WTC11 (cell line): ENCODE data around the gene S100A12. TPM values are rescaled to one million over a fixed set of nuclear protein-coding genes. Genes with fewer than 3 reads are reported as not detected.

ENCODE experiments used
- ATAC-seq: fragments of 200-7000 bp; cut with Tn5 transposase; 2 replicates; pipeline ENCODE4 v1.10.0; 2021; ENCODE audit warnings: mild to moderate bottlenecking, moderate library complexity
- CTCF ChIA-PET: fragments of 300-600 bp; sonication (Branson Sonifier 250); formaldehyde crosslinking; loops from one replicate; lab custom pipeline; 2021; ENCODE audit warnings: antibody characterized with exemption; lab: Charles Lee
- POLR2A ChIA-PET: fragments of 350-600 bp; sonication (Branson Sonifier 250); formaldehyde crosslinking; loops from one replicate; lab custom pipeline; 2021; ENCODE audit warnings: antibody characterized with exemption; lab: Charles Lee
- DNase-seq: peaks from one replicate; pipeline ENCODE4 v3.0.0; 2021; ENCODE audit warnings: low spot score
- H3K27ac Mint-ChIP-seq: 2 replicates; pipeline ENCODE4 v1.8.0; 2021; ENCODE audit warnings: mixed read lengths
- H3K27me3 Mint-ChIP-seq: 2 replicates; pipeline ENCODE4 v1.8.0; 2021; ENCODE audit warnings: low read depth, mild to moderate bottlenecking, moderate library complexity, mixed read lengths
- H3K36me3 Mint-ChIP-seq: 2 replicates; pipeline ENCODE4 v1.8.0; 2021; ENCODE audit warnings: mixed read lengths
- H3K4me1 Mint-ChIP-seq: 2 replicates; pipeline ENCODE4 v1.8.0; 2022; ENCODE audit warnings: mixed read lengths
- H3K4me3 Mint-ChIP-seq: 2 replicates; pipeline ENCODE4 v1.8.0; 2021; ENCODE audit warnings: mild to moderate bottlenecking, moderate library complexity, mixed read lengths
- H3K9me3 Mint-ChIP-seq: 2 replicates; pipeline ENCODE4 v1.8.0; 2021; ENCODE audit warnings: mixed read lengths
- CREB1 ChIP-seq: sonication (generic); formaldehyde crosslinking; IDR thresholded peaks from 2 replicates; pipeline ENCODE4 v1.8.0; 2023; ENCODE audit warnings: mild to moderate bottlenecking, missing genetic modification reagents
- ETV6 ChIP-seq: sonication (generic); formaldehyde crosslinking; IDR thresholded peaks from 2 replicates; pipeline ENCODE4 v1.8.1; 2022; ENCODE audit warnings: mild to moderate bottlenecking, missing genetic modification reagents
- JAZF1 ChIP-seq: fragments of 250-450 bp; sonication (Bioruptor Pico); IDR thresholded peaks from 2 replicates; pipeline ENCODE4 v1.9.0; 2021; ENCODE audit warnings: moderate library complexity, mild to moderate bottlenecking, inconsistent platforms
- JUN ChIP-seq: sonication (generic); formaldehyde crosslinking; IDR thresholded peaks from 2 replicates; pipeline ENCODE4 v1.8.0; 2023; ENCODE audit warnings: mild to moderate bottlenecking, missing genetic modification reagents
- MXD4 ChIP-seq: fragments of 250-450 bp; sonication (Bioruptor Pico); IDR thresholded peaks from 2 replicates; pipeline ENCODE4 v1.8.0; 2021; ENCODE audit warnings: mild to moderate bottlenecking, moderate library complexity, borderline replicate concordance
- NR2C2 ChIP-seq: sonication (generic); formaldehyde crosslinking; IDR thresholded peaks from 2 replicates; pipeline ENCODE4 v1.8.0; 2022; ENCODE audit warnings: mild to moderate bottlenecking, missing genetic modification reagents
- NR3C1 ChIP-seq: sonication (generic); formaldehyde crosslinking; conservative IDR thresholded peaks from 2 replicates; pipeline ENCODE4 v1.8.1; 2023; ENCODE audit warnings: low read depth, mild to moderate bottlenecking, missing genetic modification reagents
- SOX15 ChIP-seq: fragments of 250-450 bp; sonication (Bioruptor Pico); IDR thresholded peaks from 2 replicates; pipeline ENCODE4 v1.9.0; 2021; ENCODE audit warnings: mild to moderate bottlenecking
- SP1 ChIP-seq: sonication (generic); formaldehyde crosslinking; conservative IDR thresholded peaks from 2 replicates; pipeline ENCODE4 v1.8.1; 2022; ENCODE audit warnings: missing genetic modification reagents
- TEAD4 ChIP-seq: sonication (generic); formaldehyde crosslinking; IDR thresholded peaks from 2 replicates; pipeline ENCODE4 v1.8.0; 2022; ENCODE audit warnings: mild to moderate bottlenecking, missing genetic modification reagents
- ZNF232 ChIP-seq: sonication (generic); formaldehyde crosslinking; IDR thresholded peaks from 2 replicates; pipeline ENCODE4 v1.8.0; 2022; ENCODE audit warnings: mild to moderate bottlenecking, missing genetic modification reagents
- ZNF671 ChIP-seq: fragments of 250-450 bp; sonication (Bioruptor Pico); IDR thresholded peaks from 2 replicates; pipeline ENCODE4 v1.8.0; 2021; ENCODE audit warnings: mild to moderate bottlenecking
- total RNA-seq: library from RNA; stranded (reverse); gene quantifications from 3 replicates; pipeline ENCODE4 v1.2.3, GENCODE V29; 2021
- TF ChIP-seq, protein P1 (sequence below): sonication (generic); formaldehyde crosslinking; IDR thresholded peaks from 2 replicates; pipeline ENCODE4 v1.8.1; 2022; ENCODE audit warnings: mild to moderate bottlenecking, moderate library complexity, missing genetic modification reagents
- TF ChIP-seq, protein P2 (sequence below): sonication (generic); formaldehyde crosslinking; IDR thresholded peaks from 2 replicates; pipeline ENCODE4 v1.8.0; 2022; ENCODE audit warnings: mild to moderate bottlenecking, missing genetic modification reagents
- TF ChIP-seq, protein P3 (sequence below): sonication (generic); formaldehyde crosslinking; IDR thresholded peaks from 2 replicates; pipeline ENCODE4 v1.8.0; 2022; ENCODE audit warnings: missing genetic modification reagents
- TF ChIP-seq, protein P4 (sequence below): sonication (generic); formaldehyde crosslinking; IDR thresholded peaks from 2 replicates; pipeline ENCODE4 v1.8.1; 2023; ENCODE audit warnings: mild to moderate bottlenecking, missing genetic modification reagents, moderate library complexity
- TF ChIP-seq, protein P5 (sequence below): sonication (generic); formaldehyde crosslinking; IDR thresholded peaks from 2 replicates; pipeline ENCODE4 v1.8.1; 2023; ENCODE audit warnings: mild to moderate bottlenecking, moderate library complexity, missing genetic modification reagents
- TF ChIP-seq, protein P6 (sequence below): sonication (generic); formaldehyde crosslinking; IDR thresholded peaks from 2 replicates; pipeline ENCODE4 v1.8.0; 2023; ENCODE audit warnings: mild to moderate bottlenecking, missing genetic modification reagents
- TF ChIP-seq, protein P7 (sequence below): sonication (generic); formaldehyde crosslinking; IDR thresholded peaks from 2 replicates; pipeline ENCODE4 v1.8.1; 2023; ENCODE audit warnings: mild to moderate bottlenecking, missing genetic modification reagents, moderate library complexity
- TF ChIP-seq, protein P8 (sequence below): sonication (generic); formaldehyde crosslinking; IDR thresholded peaks from 2 replicates; pipeline ENCODE4 v1.8.1; 2022; ENCODE audit warnings: low read depth, mild to moderate bottlenecking, moderate library complexity, missing genetic modification reagents, borderline replicate concordance

The S100A12 gene
- total RNA-seq, 1 experiment from 2014 or later, result not detected

DNA sequence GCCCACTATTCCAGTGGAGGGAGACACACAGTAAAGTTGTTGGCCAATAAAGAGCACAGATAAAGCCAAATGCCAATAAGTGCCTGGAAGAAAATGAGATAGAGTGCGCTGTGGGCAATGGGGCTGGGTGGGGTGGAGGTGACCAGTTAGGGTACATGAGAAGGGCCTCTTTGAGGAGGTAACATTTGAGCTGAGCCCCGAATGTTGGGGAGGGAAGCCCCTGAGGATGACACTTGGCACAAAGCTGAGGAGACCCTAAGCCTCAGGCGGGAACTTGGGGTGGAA, 16.8 kb downstream of the S100A12 start:
- Mint-ChIP-seq H3K4me1 (peaks cover 6% of the 10 kb centered on the region; the same call in 1 of the 2 replicates), H3K4me3 (no peak overlapping the region), H3K9me3 (no peaks in the 10 kb centered on the region), H3K27me3 (no peaks in the 10 kb centered on the region; the same call in 1 of the 2 replicates), H3K27ac (no peak overlapping the region), H3K36me3 (no peaks in the 10 kb centered on the region)
- no peak for DNase-seq
- ChIA-PET POLR2A (no interaction called here), CTCF (interaction anchor here (1.6 to 4.0 kb wide), 4 partner anchors 35 to 152 kb away, joined by 5 to 32 read pairs (median 6); no protein-coding TSS in a partner anchor)
- no peak for ATAC-seq
- TF ChIP-seq MXD4 (no peak), SP1 (CRISPR knock-in tag) (no peak), NR2C2 (no peak), ZNF671 (CRISPR knock-in tag) (no peak), TEAD4 (CRISPR knock-in tag) (no peak), ETV6 (CRISPR knock-in tag) (no peak), JUN (CRISPR knock-in tag) (no peak), NR3C1 (CRISPR knock-in tag) (no peak), JAZF1 (no peak), ZNF232 (no peak), SOX15 (CRISPR knock-in tag) (no peak), CREB1 (CRISPR knock-in tag) (no peak)
- TF ChIP-seq, protein P1, sequence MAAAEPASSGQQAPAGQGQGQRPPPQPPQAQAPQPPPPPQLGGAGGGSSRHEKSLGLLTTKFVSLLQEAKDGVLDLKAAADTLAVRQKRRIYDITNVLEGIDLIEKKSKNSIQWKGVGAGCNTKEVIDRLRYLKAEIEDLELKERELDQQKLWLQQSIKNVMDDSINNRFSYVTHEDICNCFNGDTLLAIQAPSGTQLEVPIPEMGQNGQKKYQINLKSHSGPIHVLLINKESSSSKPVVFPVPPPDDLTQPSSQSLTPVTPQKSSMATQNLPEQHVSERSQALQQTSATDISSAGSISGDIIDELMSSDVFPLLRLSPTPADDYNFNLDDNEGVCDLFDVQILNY (CRISPR knock-in tag), result no peak
- TF ChIP-seq, protein P2, sequence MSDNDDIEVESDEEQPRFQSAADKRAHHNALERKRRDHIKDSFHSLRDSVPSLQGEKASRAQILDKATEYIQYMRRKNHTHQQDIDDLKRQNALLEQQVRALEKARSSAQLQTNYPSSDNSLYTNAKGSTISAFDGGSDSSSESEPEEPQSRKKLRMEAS (CRISPR knock-in tag), result no peak
- TF ChIP-seq, protein P3, sequence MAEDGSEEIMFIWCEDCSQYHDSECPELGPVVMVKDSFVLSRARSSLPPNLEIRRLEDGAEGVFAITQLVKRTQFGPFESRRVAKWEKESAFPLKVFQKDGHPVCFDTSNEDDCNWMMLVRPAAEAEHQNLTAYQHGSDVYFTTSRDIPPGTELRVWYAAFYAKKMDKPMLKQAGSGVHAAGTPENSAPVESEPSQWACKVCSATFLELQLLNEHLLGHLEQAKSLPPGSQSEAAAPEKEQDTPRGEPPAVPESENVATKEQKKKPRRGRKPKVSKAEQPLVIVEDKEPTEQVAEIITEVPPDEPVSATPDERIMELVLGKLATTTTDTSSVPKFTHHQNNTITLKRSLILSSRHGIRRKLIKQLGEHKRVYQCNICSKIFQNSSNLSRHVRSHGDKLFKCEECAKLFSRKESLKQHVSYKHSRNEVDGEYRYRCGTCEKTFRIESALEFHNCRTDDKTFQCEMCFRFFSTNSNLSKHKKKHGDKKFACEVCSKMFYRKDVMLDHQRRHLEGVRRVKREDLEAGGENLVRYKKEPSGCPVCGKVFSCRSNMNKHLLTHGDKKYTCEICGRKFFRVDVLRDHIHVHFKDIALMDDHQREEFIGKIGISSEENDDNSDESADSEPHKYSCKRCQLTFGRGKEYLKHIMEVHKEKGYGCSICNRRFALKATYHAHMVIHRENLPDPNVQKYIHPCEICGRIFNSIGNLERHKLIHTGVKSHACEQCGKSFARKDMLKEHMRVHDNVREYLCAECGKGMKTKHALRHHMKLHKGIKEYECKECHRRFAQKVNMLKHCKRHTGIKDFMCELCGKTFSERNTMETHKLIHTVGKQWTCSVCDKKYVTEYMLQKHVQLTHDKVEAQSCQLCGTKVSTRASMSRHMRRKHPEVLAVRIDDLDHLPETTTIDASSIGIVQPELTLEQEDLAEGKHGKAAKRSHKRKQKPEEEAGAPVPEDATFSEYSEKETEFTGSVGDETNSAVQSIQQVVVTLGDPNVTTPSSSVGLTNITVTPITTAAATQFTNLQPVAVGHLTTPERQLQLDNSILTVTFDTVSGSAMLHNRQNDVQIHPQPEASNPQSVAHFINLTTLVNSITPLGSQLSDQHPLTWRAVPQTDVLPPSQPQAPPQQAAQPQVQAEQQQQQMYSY, result no peak
- TF ChIP-seq, protein P4, sequence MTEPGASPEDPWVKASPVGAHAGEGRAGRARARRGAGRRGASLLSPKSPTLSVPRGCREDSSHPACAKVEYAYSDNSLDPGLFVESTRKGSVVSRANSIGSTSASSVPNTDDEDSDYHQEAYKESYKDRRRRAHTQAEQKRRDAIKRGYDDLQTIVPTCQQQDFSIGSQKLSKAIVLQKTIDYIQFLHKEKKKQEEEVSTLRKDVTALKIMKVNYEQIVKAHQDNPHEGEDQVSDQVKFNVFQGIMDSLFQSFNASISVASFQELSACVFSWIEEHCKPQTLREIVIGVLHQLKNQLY (CRISPR knock-in tag), result no peak
- TF ChIP-seq, protein P5, sequence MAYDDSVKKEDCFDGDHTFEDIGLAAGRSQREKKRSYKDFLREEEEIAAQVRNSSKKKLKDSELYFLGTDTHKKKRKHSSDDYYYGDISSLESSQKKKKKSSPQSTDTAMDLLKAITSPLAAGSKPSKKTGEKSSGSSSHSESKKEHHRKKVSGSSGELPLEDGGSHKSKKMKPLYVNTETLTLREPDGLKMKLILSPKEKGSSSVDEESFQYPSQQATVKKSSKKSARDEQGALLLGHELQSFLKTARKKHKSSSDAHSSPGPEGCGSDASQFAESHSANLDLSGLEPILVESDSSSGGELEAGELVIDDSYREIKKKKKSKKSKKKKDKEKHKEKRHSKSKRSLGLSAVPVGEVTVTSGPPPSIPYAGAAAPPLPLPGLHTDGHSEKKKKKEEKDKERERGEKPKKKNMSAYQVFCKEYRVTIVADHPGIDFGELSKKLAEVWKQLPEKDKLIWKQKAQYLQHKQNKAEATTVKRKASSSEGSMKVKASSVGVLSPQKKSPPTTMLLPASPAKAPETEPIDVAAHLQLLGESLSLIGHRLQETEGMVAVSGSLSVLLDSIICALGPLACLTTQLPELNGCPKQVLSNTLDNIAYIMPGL, result no peak
- TF ChIP-seq, protein P6, sequence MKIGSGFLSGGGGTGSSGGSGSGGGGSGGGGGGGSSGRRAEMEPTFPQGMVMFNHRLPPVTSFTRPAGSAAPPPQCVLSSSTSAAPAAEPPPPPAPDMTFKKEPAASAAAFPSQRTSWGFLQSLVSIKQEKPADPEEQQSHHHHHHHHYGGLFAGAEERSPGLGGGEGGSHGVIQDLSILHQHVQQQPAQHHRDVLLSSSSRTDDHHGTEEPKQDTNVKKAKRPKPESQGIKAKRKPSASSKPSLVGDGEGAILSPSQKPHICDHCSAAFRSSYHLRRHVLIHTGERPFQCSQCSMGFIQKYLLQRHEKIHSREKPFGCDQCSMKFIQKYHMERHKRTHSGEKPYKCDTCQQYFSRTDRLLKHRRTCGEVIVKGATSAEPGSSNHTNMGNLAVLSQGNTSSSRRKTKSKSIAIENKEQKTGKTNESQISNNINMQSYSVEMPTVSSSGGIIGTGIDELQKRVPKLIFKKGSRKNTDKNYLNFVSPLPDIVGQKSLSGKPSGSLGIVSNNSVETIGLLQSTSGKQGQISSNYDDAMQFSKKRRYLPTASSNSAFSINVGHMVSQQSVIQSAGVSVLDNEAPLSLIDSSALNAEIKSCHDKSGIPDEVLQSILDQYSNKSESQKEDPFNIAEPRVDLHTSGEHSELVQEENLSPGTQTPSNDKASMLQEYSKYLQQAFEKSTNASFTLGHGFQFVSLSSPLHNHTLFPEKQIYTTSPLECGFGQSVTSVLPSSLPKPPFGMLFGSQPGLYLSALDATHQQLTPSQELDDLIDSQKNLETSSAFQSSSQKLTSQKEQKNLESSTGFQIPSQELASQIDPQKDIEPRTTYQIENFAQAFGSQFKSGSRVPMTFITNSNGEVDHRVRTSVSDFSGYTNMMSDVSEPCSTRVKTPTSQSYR (CRISPR knock-in tag), result no peak
- TF ChIP-seq, protein P7, sequence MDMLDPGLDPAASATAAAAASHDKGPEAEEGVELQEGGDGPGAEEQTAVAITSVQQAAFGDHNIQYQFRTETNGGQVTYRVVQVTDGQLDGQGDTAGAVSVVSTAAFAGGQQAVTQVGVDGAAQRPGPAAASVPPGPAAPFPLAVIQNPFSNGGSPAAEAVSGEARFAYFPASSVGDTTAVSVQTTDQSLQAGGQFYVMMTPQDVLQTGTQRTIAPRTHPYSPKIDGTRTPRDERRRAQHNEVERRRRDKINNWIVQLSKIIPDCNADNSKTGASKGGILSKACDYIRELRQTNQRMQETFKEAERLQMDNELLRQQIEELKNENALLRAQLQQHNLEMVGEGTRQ (CRISPR knock-in tag), result no peak
- TF ChIP-seq, protein P8, sequence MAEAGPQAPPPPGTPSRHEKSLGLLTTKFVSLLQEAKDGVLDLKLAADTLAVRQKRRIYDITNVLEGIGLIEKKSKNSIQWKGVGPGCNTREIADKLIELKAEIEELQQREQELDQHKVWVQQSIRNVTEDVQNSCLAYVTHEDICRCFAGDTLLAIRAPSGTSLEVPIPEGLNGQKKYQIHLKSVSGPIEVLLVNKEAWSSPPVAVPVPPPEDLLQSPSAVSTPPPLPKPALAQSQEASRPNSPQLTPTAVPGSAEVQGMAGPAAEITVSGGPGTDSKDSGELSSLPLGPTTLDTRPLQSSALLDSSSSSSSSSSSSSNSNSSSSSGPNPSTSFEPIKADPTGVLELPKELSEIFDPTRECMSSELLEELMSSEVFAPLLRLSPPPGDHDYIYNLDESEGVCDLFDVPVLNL (CRISPR knock-in tag), result no peak
